Ascending aorta (tissue), 2 donors: ENCODE results near the gene TCOF1. TPM values are rescaled to one million over a fixed set of nuclear protein-coding genes. Genes with fewer than 3 reads are reported as not detected.

Source experiments
- DNase-seq, 2 donors: peaks; one replicate each; pipeline ENCODE4 v3.0.0-alpha.2; 2019; ENCODE audit warnings: low spot score in 2 of 2
- H3K27ac ChIP-seq, 2 donors: fragments of 200-600 bp; sonication (generic); one replicate each; pipeline ENCODE4 v1.5.1; 2016 to 2017; ENCODE audit warnings: mild to moderate bottlenecking in 1 of 2
- H3K27me3 ChIP-seq: fragments of 200-600 bp; sonication (generic); one replicate; pipeline ENCODE4 v1.5.1; 2017
- H3K36me3 ChIP-seq, 2 donors: fragments of 200-600 bp; sonication (generic); one replicate each; pipeline ENCODE4 v1.5.1; 2016
- H3K4me1 ChIP-seq, 2 donors: fragments of 200-600 bp; sonication (generic); one replicate each; pipeline ENCODE4 v1.5.1; 2016 to 2017; ENCODE audit warnings: mild to moderate bottlenecking in 1 of 2
- H3K4me3 ChIP-seq, 2 donors: fragments of 200-600 bp; sonication (generic); one replicate each; pipeline ENCODE4 v1.5.1; 2016 to 2017; ENCODE audit warnings: mild to moderate bottlenecking in 1 of 2
- H3K9me3 ChIP-seq, 2 donors: fragments of 200-600 bp; sonication (generic); one replicate each; pipeline ENCODE4 v1.5.1; 2016
- intact Hi-C: fragments of 100-400 bp; cut with DNase I; formaldehyde crosslinking; loops from one replicate; pipeline ENCODE4 v1.15.1; 2023
- total RNA-seq: library from RNA; depleted of rRNA; stranded (reverse); fragments of >200 nt; gene quantifications from one replicate; pipeline ENCODE4 v1.1.0, GENCODE V29; 2016
- TF ChIP-seq, protein P1 (sequence below), 3 experiments: fragments of 200-600 bp in 2 of 3; fragments of 450-650 bp in 1 of 3; sonication (generic) in 2 of 3; IDR thresholded peaks; one replicate each; pipeline ENCODE4 v1.5.1; 2016 to 2019; ENCODE audit warnings: antibody characterized with exemption in 3 of 3, mild to moderate bottlenecking in 1 of 3, moderate library complexity in 1 of 3

The TCOF1 gene
- total RNA-seq, 1 donor from 2014 or later = 31.4 TPM

GRCh38 chr5:150434464-150434863 lies 77.0 kb downstream of the TCOF1 start:
- TF ChIP-seq, protein P1, sequence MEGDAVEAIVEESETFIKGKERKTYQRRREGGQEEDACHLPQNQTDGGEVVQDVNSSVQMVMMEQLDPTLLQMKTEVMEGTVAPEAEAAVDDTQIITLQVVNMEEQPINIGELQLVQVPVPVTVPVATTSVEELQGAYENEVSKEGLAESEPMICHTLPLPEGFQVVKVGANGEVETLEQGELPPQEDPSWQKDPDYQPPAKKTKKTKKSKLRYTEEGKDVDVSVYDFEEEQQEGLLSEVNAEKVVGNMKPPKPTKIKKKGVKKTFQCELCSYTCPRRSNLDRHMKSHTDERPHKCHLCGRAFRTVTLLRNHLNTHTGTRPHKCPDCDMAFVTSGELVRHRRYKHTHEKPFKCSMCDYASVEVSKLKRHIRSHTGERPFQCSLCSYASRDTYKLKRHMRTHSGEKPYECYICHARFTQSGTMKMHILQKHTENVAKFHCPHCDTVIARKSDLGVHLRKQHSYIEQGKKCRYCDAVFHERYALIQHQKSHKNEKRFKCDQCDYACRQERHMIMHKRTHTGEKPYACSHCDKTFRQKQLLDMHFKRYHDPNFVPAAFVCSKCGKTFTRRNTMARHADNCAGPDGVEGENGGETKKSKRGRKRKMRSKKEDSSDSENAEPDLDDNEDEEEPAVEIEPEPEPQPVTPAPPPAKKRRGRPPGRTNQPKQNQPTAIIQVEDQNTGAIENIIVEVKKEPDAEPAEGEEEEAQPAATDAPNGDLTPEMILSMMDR (IDR thresholded peaks at IDR 0.05) = no peak
- H3K9me3 ChIP-seq = no peaks in the 10 kb centered on the region
- intact Hi-C loops = no loop called here

GRCh38 chr5:150436141-150436680 lies 78.7 kb downstream of the TCOF1 start:
- DNase-seq = peak; percentile 40 to 95
- Histone ChIP-seq H3K36me3 (peaks cover 0 to 3% of the 10 kb centered on the region in 2 donors), H3K4me1 (peaks cover 0 to 3% of the 10 kb centered on the region in 2 donors), H3K4me3 (peak overlapping the region in 1 of 2 donors; percentile 29), H3K9me3 (no peaks in the 10 kb centered on the region), H3K27me3 (no peaks in the 10 kb centered on the region), H3K27ac (no peak overlapping the region)
- intact Hi-C loops = loop anchor here (5.0 kb wide), 2 partner anchors 39 to 79 kb away; partner anchors contain the start of gene TCOF1
- TF ChIP-seq, protein P1 (IDR thresholded peaks at IDR 0.05) = peak; percentile 72 to 89 (median 77)

More at GRCh38 chr5:150434464-150434863, 77.0 kb downstream of the TCOF1 start:
- DNase-seq = no peak
- Histone ChIP-seq H3K4me1 (peaks cover 0 to 3% of the 10 kb centered on the region in 2 donors), H3K36me3 (no peaks in the 10 kb centered on the region), H3K4me3 (no peak overlapping the region), H3K27me3 (no peaks in the 10 kb centered on the region), H3K27ac (no peak overlapping the region)

- peaks cover 0 to 3% of the 10 kb centered on the region in 2 donors for H3K4me1 ChIP-seq
- TF ChIP-seq, protein P1 (IDR thresholded peaks at IDR 0.05) = peak in 2 of 3 experiments; percentile 50 to 54
- no peak overlapping the region for H3K27ac ChIP-seq
- H3K36me3 ChIP-seq = peaks cover 9 to 11% of the 10 kb centered on the region in 2 donors
- no peak overlapping the region for H3K4me3 ChIP-seq
- H3K9me3 ChIP-seq = no peaks in the 10 kb centered on the region
- intact Hi-C loops = loop anchor here (5.0 kb wide), 2 partner anchors 42 to 82 kb away; partner anchors contain the start of gene TCOF1
- no peak for DNase-seq
- H3K27me3 ChIP-seq = no peaks in the 10 kb centered on the region
Measured at GRCh38 chr5:150438873-150439546, 81.5 kb downstream of the TCOF1 start.

DNA sequence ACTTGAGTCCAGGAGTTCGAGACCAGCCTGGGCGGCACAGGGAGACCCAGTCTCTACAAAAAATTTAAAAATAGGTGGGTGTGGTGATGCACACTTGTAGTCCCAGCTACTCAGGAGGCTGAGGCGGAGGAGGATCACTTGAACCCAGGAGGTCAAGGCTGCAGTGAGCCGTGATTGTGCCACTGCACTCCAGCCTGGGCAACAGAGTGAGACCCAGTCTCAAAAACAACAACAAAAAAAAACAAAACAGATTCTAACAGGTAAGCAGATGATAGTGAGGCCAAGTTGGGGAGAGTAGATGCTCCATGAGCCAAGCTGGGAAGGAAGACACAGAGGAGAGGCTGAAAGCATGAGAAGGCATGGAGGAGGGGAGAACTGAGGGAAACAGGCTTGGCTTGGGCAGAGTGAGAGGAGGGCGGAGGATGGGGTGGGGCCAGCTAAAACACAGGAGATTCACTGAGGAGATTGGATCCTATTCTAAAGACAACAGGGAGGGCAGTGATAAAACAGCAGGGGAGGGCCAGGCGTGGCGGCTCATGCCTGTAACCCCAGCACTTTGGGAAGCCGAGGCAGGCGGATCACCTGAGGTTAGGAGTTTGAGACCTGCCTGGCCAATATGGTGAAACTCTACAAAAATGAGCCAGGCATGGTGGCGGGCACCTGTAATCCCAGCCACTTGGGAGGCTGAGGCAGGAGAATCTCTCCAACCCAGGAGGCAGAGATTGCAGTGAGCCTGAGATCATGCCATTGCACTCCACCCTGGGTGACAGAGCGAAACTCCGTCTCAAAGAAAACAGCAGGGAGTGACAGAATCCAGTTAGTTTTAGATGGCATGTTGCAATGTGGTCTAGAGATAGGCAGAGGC lies 83.7 kb downstream of the TCOF1 start:
- intact Hi-C loops = no loop called here
- no peaks in the 10 kb centered on the region for H3K9me3 ChIP-seq
- no peaks in the 10 kb centered on the region for H3K27me3 ChIP-seq
- H3K4me1 ChIP-seq = peaks cover 0 to 3% of the 10 kb centered on the region in 2 donors
- TF ChIP-seq, protein P1 (IDR thresholded peaks at IDR 0.05) = no peak
- H3K36me3 ChIP-seq = peaks cover 31 to 33% of the 10 kb centered on the region in 2 donors
- H3K27ac ChIP-seq = no peak overlapping the region
- H3K4me3 ChIP-seq = no peak overlapping the region
- no peak for DNase-seq

DNA sequence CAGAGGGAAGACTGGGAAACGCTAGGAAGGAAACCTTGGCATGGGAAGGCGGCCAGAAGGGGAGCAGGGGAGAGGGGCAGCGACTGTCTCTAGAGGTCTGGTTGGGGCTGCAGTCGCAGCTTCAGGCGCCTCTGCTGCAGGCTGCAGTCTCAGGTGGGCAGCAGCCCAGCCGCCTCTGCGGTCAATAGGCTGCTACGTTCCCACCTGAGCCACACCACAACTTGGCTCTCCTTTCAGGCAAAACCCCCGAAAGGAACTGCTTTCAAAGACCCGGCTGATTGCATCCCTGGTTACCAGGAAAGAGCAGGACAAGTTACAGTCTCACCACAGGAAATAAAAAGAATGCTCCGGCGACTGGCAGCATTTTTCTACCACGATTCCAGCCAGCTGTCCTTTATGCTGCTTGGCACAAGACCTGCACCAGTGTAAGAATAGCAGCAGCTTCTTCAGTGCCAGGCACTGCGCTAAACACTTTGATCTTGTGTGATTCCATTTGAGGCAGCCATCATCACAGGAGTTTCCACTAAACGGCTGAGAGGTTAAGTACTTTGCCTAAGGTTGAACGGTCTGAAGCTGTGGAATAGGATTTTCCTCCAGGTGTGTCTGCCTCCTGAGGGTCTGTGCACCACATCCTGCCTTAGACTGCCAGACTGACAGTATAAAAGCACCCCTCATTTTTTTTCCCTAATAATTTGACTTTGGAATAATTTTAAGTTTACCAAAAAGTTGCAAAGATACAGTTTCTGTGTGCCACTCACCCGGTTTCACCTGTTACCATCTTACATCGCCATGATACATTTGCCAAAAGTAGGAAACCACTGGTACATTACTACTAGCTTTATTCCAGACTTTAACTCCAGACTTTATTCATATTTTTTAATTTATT lies 84.6 kb downstream of the TCOF1 start:
- H3K27ac ChIP-seq = no peak overlapping the region
- no peak overlapping the region for H3K4me3 ChIP-seq
- no peaks in the 10 kb centered on the region for H3K4me1 ChIP-seq
- no peak for DNase-seq
- TF ChIP-seq, protein P1 (IDR thresholded peaks at IDR 0.05) = no peak
- H3K9me3 ChIP-seq = no peaks in the 10 kb centered on the region
- H3K27me3 ChIP-seq = no peaks in the 10 kb centered on the region
- peaks cover 40 to 41% of the 10 kb centered on the region in 2 donors for H3K36me3 ChIP-seq
- intact Hi-C loops = no loop called here
